HepG2 (cell line): Measurements from ENCODE around the gene SLC10A1. TPM values are rescaled to one million over a fixed set of nuclear protein-coding genes. Genes with fewer than 3 reads are reported as not detected.
A peak's percentile ranks its signal among the peaks of the same experiment; 100 is the strongest.

Experiments
- GTF3A ChIP-seq: sonication (generic); formaldehyde crosslinking; conservative IDR thresholded peaks from 2 replicates; pipeline ENCODE4 v1.4.0; 2020; ENCODE audit warnings: mild to moderate bottlenecking, missing genetic modification reagents
- KDM6A ChIP-seq: IDR thresholded peaks from 2 replicates; pipeline ENCODE4 v1.6.1; 2016; ENCODE audit warnings: low read depth
- MAFF ChIP-seq: IDR thresholded peaks from 2 replicates; pipeline ENCODE4 v1.6.1; 2011; ENCODE audit warnings: low read depth, low read length, improper control_type of control experiment
- NONO ChIP-seq, 2 experiments: fragments of 450-650 bp in 1 of 2; sonication (generic) in 1 of 2; formaldehyde crosslinking in 1 of 2; IDR thresholded peaks in 1 of 2; conservative IDR thresholded peaks in 1 of 2; 2 replicates each; pipeline versions ENCODE4 v1.6.1 to v1.8.0; 2017 to 2022; ENCODE audit warnings: mild to moderate bottlenecking in 1 of 2, missing genetic modification reagents in 1 of 2, moderate library complexity in 1 of 2
- PITX1 ChIP-seq: sonication (generic); formaldehyde crosslinking; IDR thresholded peaks from 2 replicates; pipeline ENCODE4 v1.5.1; 2020; ENCODE audit warnings: mild to moderate bottlenecking, missing genetic modification reagents
- POLR2G ChIP-seq: fragments of 200-400 bp; formaldehyde crosslinking; IDR thresholded peaks from 2 replicates; pipeline ENCODE4 v1.6.1; 2018; ENCODE audit warnings: mild to moderate bottlenecking, low read depth, low read length, moderate library complexity
- RNF2 ChIP-seq: fragments of 450-650 bp; conservative IDR thresholded peaks from 2 replicates; pipeline ENCODE4 v1.6.1; 2016; ENCODE audit warnings: low read depth
- SIN3B ChIP-seq: fragments of 150-350 bp; IDR thresholded peaks from 2 replicates; pipeline ENCODE4 v1.6.1; 2014; ENCODE audit warnings: low read length
- SP4 ChIP-seq: sonication (generic); formaldehyde crosslinking; IDR thresholded peaks from 2 replicates; pipeline ENCODE4 v1.8.1; 2023; ENCODE audit warnings: mild to moderate bottlenecking, missing genetic modification reagents
- SRSF4 ChIP-seq: fragments of 200-400 bp; formaldehyde crosslinking; IDR thresholded peaks from one replicate; pipeline ENCODE4 v1.6.1; 2018; ENCODE audit warnings: mild to moderate bottlenecking, low read depth, low read length, moderate library complexity; ENCODE audit not compliant: poor library complexity, severe bottlenecking
- SYNCRIP ChIP-seq: fragments of 200-400 bp; formaldehyde crosslinking; IDR thresholded peaks from 2 replicates; pipeline ENCODE4 v1.6.1; 2018; ENCODE audit warnings: mild to moderate bottlenecking, low read depth, low read length; ENCODE audit not compliant: insufficient read depth
- ZBTB3 ChIP-seq: sonication (generic); formaldehyde crosslinking; IDR thresholded peaks from 2 replicates; pipeline ENCODE4 v1.4.0; 2020; ENCODE audit warnings: low read depth, mild to moderate bottlenecking, moderate library complexity, missing genetic modification reagents, borderline replicate concordance
- ZEB1 ChIP-seq: IDR thresholded peaks from 2 replicates; pipeline ENCODE4 v1.6.1; 2012; ENCODE audit warnings: mild to moderate bottlenecking, low read depth, inconsistent platforms; ENCODE audit not compliant: insufficient replicate concordance
- ZFAT ChIP-seq: sonication (generic); formaldehyde crosslinking; conservative IDR thresholded peaks from 2 replicates; pipeline ENCODE4 v1.8.1; 2023; ENCODE audit warnings: missing genetic modification reagents, inconsistent platforms
- ZFY ChIP-seq: sonication (generic); formaldehyde crosslinking; IDR thresholded peaks from 2 replicates; pipeline ENCODE4 v1.4.0; 2020; ENCODE audit warnings: missing genetic modification reagents
- ZMYM3 ChIP-seq: sonication (generic); formaldehyde crosslinking; IDR thresholded peaks from 2 replicates; pipeline ENCODE4 v1.5.1; 2020; ENCODE audit warnings: mild to moderate bottlenecking, missing genetic modification reagents
- ZNF12 ChIP-seq: sonication (generic); formaldehyde crosslinking; IDR thresholded peaks from 2 replicates; pipeline ENCODE4 v1.5.0; 2020; ENCODE audit warnings: missing genetic modification reagents
- ZNF264 ChIP-seq: sonication (generic); formaldehyde crosslinking; IDR thresholded peaks from 2 replicates; pipeline ENCODE4 v1.4.0; 2020; ENCODE audit warnings: missing genetic modification reagents
- ZNF317 ChIP-seq: sonication (generic); formaldehyde crosslinking; IDR thresholded peaks from 2 replicates; pipeline ENCODE4 v1.5.0; 2020; ENCODE audit warnings: mild to moderate bottlenecking, missing genetic modification reagents
- ZNF382 ChIP-seq: sonication (generic); formaldehyde crosslinking; IDR thresholded peaks from 2 replicates; pipeline ENCODE4 v1.5.0; 2020; ENCODE audit warnings: missing genetic modification reagents, mild to moderate bottlenecking, borderline replicate concordance
- ZNF672 ChIP-seq: sonication (generic); formaldehyde crosslinking; IDR thresholded peaks from 2 replicates; pipeline ENCODE4 v1.8.1; 2022; ENCODE audit warnings: missing genetic modification reagents
- ZSCAN22 ChIP-seq: sonication (generic); formaldehyde crosslinking; IDR thresholded peaks from 2 replicates; pipeline ENCODE4 v1.4.0; 2020; ENCODE audit warnings: mild to moderate bottlenecking, missing genetic modification reagents
- polyA plus RNA-seq, 8 experiments: library from polyadenylated mRNA; depleted of rRNA in 3 of 8; stranded (reverse) in 7 of 8; unstranded in 1 of 8; fragments of >200 nt; fragmentation: Illumina TruSeq in 4 of 8; extraction: Trizol in 4 of 8; gene quantifications; 2 replicates each; pipeline versions ENCODE4 v1.2.1 to v1.2.3, GENCODE V29; 2011 to 2016; ENCODE audit warnings: low read depth in 4 of 8, missing spikeins in 1 of 8, mixed read lengths in 1 of 8; ENCODE audit not compliant: insufficient read depth in 1 of 8
- total RNA-seq, 5 experiments: library from RNA; depleted of rRNA; stranded (reverse); fragments of >200 nt; fragmentation: Illumina TruSeq; extraction: Trizol; gene quantifications; 2 replicates each; pipeline ENCODE4 v1.2.3, GENCODE V29; 2016; ENCODE audit warnings: low read depth in 1 of 5
- TF ChIP-seq, protein P1 (sequence below): sonication (generic); formaldehyde crosslinking; IDR thresholded peaks from 2 replicates; pipeline ENCODE4 v1.4.0; 2020; ENCODE audit warnings: missing genetic modification reagents, mild to moderate bottlenecking, borderline replicate concordance
- TF ChIP-seq, protein P2 (sequence below): sonication (generic); formaldehyde crosslinking; IDR thresholded peaks from 2 replicates; pipeline ENCODE4 v1.9.0; 2022; ENCODE audit warnings: missing genetic modification reagents, mild to moderate bottlenecking, borderline replicate concordance
- TF ChIP-seq, protein P3 (sequence below): sonication (generic); formaldehyde crosslinking; IDR thresholded peaks from 2 replicates; pipeline ENCODE4 v1.5.1; 2020; ENCODE audit warnings: missing genetic modification reagents, mild to moderate bottlenecking, borderline replicate concordance
- TF ChIP-seq, protein P4 (sequence below): sonication (generic); formaldehyde crosslinking; conservative IDR thresholded peaks from 2 replicates; pipeline ENCODE4 v1.4.0; 2020; ENCODE audit warnings: missing genetic modification reagents

Gene SLC10A1
- total and polyA plus RNA-seq, 2 of the 13 experiments (the other 11 are each of a cell fraction or from before 2014, with no cell fraction given): 0.17 TPM; not detected in 1

DNA sequence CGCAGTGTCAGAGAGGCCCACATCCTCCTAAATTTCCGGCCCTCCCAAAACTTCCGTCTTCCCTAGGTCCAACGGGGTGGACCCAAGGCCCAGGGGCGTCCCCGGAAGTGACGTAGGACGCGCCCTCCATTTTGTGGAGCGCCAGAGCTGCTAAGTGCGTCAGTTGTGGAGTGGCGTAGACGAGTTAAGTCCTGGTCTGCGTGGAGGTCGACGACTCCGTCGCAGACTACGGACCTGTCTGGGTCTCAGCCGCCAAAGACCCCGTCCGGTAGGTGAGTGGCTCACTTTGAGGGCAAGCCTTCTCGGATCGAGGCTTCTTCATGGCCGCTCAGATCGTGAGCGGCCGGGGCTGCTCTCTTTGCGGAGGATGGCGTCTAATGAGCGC is 30.1 kb downstream of the SLC10A1 start, which contains the start of gene SRSF5 (continued):
- TF ChIP-seq NONO (IDR thresholded peaks at IDR 0.05) (no peak), NONO (CRISPR knock-in tag; conservative IDR thresholded peaks at IDR 0.05) (peak; percentile 91), ZNF382 (no peak), ZNF672 (CRISPR knock-in tag) (no peak), SRSF4 (no peak), SP4 (peak; percentile 84), ZMYM3 (CRISPR knock-in tag) (no peak), RNF2 (no peak), MAFF (no peak), ZEB1 (no peak), ZFAT (CRISPR knock-in tag) (no peak), GTF3A (no peak), ZNF264 (peak; percentile 57; the same call in 1 of the 2 replicates), KDM6A (no peak), ZFY (CRISPR knock-in tag) (peak; percentile 84), ZSCAN22 (CRISPR knock-in tag) (no peak), ZNF317 (CRISPR knock-in tag) (peak; percentile 67), POLR2G (peak; percentile 99), SIN3B (no peak), ZNF12 (CRISPR knock-in tag) (no peak), SYNCRIP (no peak), PITX1 (CRISPR knock-in tag) (no peak; the same call in 1 of the 2 replicates), ZBTB3 (CRISPR knock-in tag) (no peak)
- TF ChIP-seq, protein P1, sequence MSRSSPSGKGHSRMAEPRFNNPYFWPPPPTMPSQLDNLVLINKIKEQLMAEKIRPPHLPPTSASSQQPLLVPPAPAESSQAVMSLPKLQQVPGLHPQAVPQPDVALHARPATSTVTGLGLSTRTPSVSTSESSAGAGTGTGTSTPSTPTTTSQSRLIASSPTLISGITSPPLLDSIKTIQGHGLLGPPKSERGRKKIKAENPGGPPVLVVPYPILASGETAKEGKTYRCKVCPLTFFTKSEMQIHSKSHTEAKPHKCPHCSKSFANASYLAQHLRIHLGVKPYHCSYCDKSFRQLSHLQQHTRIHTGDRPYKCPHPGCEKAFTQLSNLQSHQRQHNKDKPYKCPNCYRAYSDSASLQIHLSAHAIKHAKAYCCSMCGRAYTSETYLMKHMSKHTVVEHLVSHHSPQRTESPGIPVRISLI (CRISPR knock-in tag): peak; percentile 44; the same call in 1 of the 2 replicates
- TF ChIP-seq, protein P2, sequence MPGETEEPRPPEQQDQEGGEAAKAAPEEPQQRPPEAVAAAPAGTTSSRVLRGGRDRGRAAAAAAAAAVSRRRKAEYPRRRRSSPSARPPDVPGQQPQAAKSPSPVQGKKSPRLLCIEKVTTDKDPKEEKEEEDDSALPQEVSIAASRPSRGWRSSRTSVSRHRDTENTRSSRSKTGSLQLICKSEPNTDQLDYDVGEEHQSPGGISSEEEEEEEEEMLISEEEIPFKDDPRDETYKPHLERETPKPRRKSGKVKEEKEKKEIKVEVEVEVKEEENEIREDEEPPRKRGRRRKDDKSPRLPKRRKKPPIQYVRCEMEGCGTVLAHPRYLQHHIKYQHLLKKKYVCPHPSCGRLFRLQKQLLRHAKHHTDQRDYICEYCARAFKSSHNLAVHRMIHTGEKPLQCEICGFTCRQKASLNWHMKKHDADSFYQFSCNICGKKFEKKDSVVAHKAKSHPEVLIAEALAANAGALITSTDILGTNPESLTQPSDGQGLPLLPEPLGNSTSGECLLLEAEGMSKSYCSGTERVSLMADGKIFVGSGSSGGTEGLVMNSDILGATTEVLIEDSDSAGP (CRISPR knock-in tag): peak; percentile 89
- TF ChIP-seq, protein P3, sequence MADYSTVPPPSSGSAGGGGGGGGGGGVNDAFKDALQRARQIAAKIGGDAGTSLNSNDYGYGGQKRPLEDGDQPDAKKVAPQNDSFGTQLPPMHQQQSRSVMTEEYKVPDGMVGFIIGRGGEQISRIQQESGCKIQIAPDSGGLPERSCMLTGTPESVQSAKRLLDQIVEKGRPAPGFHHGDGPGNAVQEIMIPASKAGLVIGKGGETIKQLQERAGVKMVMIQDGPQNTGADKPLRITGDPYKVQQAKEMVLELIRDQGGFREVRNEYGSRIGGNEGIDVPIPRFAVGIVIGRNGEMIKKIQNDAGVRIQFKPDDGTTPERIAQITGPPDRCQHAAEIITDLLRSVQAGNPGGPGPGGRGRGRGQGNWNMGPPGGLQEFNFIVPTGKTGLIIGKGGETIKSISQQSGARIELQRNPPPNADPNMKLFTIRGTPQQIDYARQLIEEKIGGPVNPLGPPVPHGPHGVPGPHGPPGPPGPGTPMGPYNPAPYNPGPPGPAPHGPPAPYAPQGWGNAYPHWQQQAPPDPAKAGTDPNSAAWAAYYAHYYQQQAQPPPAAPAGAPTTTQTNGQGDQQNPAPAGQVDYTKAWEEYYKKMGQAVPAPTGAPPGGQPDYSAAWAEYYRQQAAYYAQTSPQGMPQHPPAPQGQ: no peak
- TF ChIP-seq, protein P4, sequence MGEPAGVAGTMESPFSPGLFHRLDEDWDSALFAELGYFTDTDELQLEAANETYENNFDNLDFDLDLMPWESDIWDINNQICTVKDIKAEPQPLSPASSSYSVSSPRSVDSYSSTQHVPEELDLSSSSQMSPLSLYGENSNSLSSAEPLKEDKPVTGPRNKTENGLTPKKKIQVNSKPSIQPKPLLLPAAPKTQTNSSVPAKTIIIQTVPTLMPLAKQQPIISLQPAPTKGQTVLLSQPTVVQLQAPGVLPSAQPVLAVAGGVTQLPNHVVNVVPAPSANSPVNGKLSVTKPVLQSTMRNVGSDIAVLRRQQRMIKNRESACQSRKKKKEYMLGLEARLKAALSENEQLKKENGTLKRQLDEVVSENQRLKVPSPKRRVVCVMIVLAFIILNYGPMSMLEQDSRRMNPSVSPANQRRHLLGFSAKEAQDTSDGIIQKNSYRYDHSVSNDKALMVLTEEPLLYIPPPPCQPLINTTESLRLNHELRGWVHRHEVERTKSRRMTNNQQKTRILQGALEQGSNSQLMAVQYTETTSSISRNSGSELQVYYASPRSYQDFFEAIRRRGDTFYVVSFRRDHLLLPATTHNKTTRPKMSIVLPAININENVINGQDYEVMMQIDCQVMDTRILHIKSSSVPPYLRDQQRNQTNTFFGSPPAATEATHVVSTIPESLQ (CRISPR knock-in tag): peak; percentile 22; the same call in 1 of the 2 replicates
